Smooth muscle cell (in vitro differentiated cells): ENCODE data around the gene ELMO2. TPM values are rescaled to one million over a fixed set of nuclear protein-coding genes. Genes with fewer than 3 reads are reported as not detected.

Experiments used
- DNase-seq: peaks from one replicate; lab custom pipeline; 2025; ENCODE audit not compliant: unreplicated experiment; lab: John Stamatoyannopoulos, UW
- H2AFZ ChIP-seq: fragments of 200-600 bp; sonication (generic); 2 replicates; pipeline ENCODE4 v1.6.0; 2016; ENCODE audit warnings: antibody characterized with exemption, low read depth, mild to moderate bottlenecking
- H3F3A ChIP-seq: fragments of 200-600 bp; sonication (generic); 2 replicates; pipeline ENCODE4 v1.6.0; 2017; ENCODE audit warnings: antibody characterized with exemption, low read depth
- H3K27ac ChIP-seq: fragments of 200-600 bp; sonication (generic); 2 replicates; pipeline ENCODE4 v1.5.1; 2016; ENCODE audit warnings: low read depth, mild to moderate bottlenecking
- H3K27me3 ChIP-seq: fragments of 200-600 bp; sonication (generic); 2 replicates; pipeline ENCODE4 v1.6.1; 2016; ENCODE audit warnings: low read depth, mild to moderate bottlenecking
- H3K36me3 ChIP-seq: fragments of 200-600 bp; sonication (generic); 2 replicates; pipeline ENCODE4 v1.5.1; 2016; ENCODE audit warnings: low read depth
- H3K4me1 ChIP-seq: fragments of 200-600 bp; sonication (generic); 2 replicates; pipeline ENCODE4 v1.5.1; 2016; ENCODE audit warnings: low read depth
- H3K4me2 ChIP-seq: fragments of 200-600 bp; sonication (generic); 2 replicates; pipeline ENCODE4 v1.6.0; 2016; ENCODE audit warnings: mild to moderate bottlenecking
- H3K4me3 ChIP-seq: fragments of 200-600 bp; sonication (generic); 2 replicates; pipeline ENCODE4 v1.5.1; 2016; ENCODE audit warnings: mild to moderate bottlenecking
- H3K79me2 ChIP-seq: fragments of 200-600 bp; sonication (generic); 2 replicates; pipeline ENCODE4 v1.6.0; 2016; ENCODE audit warnings: low read depth, mild to moderate bottlenecking
- H3K9ac ChIP-seq: fragments of 200-600 bp; sonication (generic); 2 replicates; pipeline ENCODE4 v1.6.0; 2016; ENCODE audit warnings: low read depth
- H3K9me3 ChIP-seq: fragments of 200-600 bp; sonication (generic); replicated peaks from 2 replicates; pipeline ENCODE4 v1.5.1; 2016; ENCODE audit warnings: low read depth
- H4K20me1 ChIP-seq: fragments of 200-600 bp; sonication (generic); 2 replicates; pipeline ENCODE4 v1.6.0; 2016; ENCODE audit warnings: low read depth
- CTCF ChIP-seq: fragments of 200-600 bp; sonication (generic); IDR thresholded peaks from 2 replicates; pipeline ENCODE4 v1.5.1; 2017; ENCODE audit warnings: borderline replicate concordance, mild to moderate bottlenecking, antibody characterized with exemption; ENCODE audit not compliant: insufficient read depth, poor library complexity, severe bottlenecking
- WGBS: methylation state at CpG from one replicate; pipeline ENCODE4 v1.1.7; 2016; ENCODE audit warnings: low lambda C conversion rate; 5-methylcytosine and 5-hydroxymethylcytosine counted together
- polyA plus RNA-seq: library from polyadenylated mRNA; unstranded; fragments of >200 nt; fragmentation: Nextera tagmentation; extraction: Ambion mirVana; gene quantifications from 2 replicates; pipeline ENCODE4 v1.2.1, GENCODE V29; 2016
- total RNA-seq: library from RNA; depleted of rRNA; stranded (reverse); fragments of >200 nt; gene quantifications from 2 replicates; pipeline ENCODE4 v1.2.3, GENCODE V29; 2014

The ELMO2 gene
- total and polyA plus RNA-seq, 2 experiments from 2014 or later = 24.9 to 33.1 TPM

- no peaks in the 10 kb centered on the region for H3K9me3 ChIP-seq
- H3K27me3 ChIP-seq = peaks cover 10% of the 10 kb centered on the region
- WGBS = 68% methylated on average over 3 of the region's 3 CpGs
Measured at GRCh38 chr20:46423342-46423741, 16.9 kb upstream of the ELMO2 start.

GRCh38 chr20:46420878-46421277, 14.5 kb upstream of the ELMO2 start:
- H3K27me3 ChIP-seq = no peaks in the 10 kb centered on the region
- no peaks in the 10 kb centered on the region for H3K36me3 ChIP-seq
- TF ChIP-seq CTCF = no peak
- peaks cover 14% of the 10 kb centered on the region for H3K4me1 ChIP-seq
- no peaks in the 10 kb centered on the region for H3K9me3 ChIP-seq
- H4K20me1 ChIP-seq = no peaks in the 10 kb centered on the region
- no peak overlapping the region for H2AFZ ChIP-seq
- H3K4me3 ChIP-seq = no peak overlapping the region
- no peak for DNase-seq
- H3F3A ChIP-seq = no peaks in the 10 kb centered on the region
- no peaks in the 10 kb centered on the region for H3K79me2 ChIP-seq
- 75% methylated on average over 5 of the region's 5 CpGs for WGBS
- no peak overlapping the region for H3K9ac ChIP-seq
- no peak overlapping the region for H3K27ac ChIP-seq
- H3K4me2 ChIP-seq = no peak overlapping the region

More at GRCh38 chr20:46423342-46423741, 16.9 kb upstream of the ELMO2 start:
- Histone ChIP-seq H3K4me1 (peaks cover 14% of the 10 kb centered on the region), H3K4me2 (no peak overlapping the region), H3K9ac (no peak overlapping the region), H3K4me3 (no peak overlapping the region), H3K79me2 (no peaks in the 10 kb centered on the region), H2AFZ (no peak overlapping the region), H4K20me1 (no peaks in the 10 kb centered on the region), H3F3A (no peaks in the 10 kb centered on the region), H3K36me3 (no peaks in the 10 kb centered on the region), H3K27ac (no peak overlapping the region)
- TF ChIP-seq CTCF = no peak
- DNase-seq = no peak

- H4K20me1 ChIP-seq = no peaks in the 10 kb centered on the region
- H3K79me2 ChIP-seq = no peaks in the 10 kb centered on the region
Measured at GRCh38 chr20:46419882-46420281, 13.5 kb upstream of the ELMO2 start.

More at GRCh38 chr20:46419882-46420281, 13.5 kb upstream of the ELMO2 start:
- H3K9ac ChIP-seq = no peak overlapping the region
- DNase-seq = no peak
- WGBS = 82% methylated on average over 1 of the region's 1 CpG
- H3K9me3 ChIP-seq = no peaks in the 10 kb centered on the region
- no peaks in the 10 kb centered on the region for H3K27me3 ChIP-seq
- H3K4me3 ChIP-seq = no peak overlapping the region
- H3K27ac ChIP-seq = no peak overlapping the region
- no peaks in the 10 kb centered on the region for H3K36me3 ChIP-seq
- H3F3A ChIP-seq = no peaks in the 10 kb centered on the region
- no peak overlapping the region for H2AFZ ChIP-seq
- no peak overlapping the region for H3K4me2 ChIP-seq
- H3K4me1 ChIP-seq = peaks cover 14% of the 10 kb centered on the region
- no peak for TF ChIP-seq CTCF
